ENCODE measurements around the gene GABRR1.

GABRR1 gene

GRCh38 chr6:89214197-89214596 lies 3.0 kb downstream of the GABRR1 start:
- no peak for DNase-seq

DNA sequence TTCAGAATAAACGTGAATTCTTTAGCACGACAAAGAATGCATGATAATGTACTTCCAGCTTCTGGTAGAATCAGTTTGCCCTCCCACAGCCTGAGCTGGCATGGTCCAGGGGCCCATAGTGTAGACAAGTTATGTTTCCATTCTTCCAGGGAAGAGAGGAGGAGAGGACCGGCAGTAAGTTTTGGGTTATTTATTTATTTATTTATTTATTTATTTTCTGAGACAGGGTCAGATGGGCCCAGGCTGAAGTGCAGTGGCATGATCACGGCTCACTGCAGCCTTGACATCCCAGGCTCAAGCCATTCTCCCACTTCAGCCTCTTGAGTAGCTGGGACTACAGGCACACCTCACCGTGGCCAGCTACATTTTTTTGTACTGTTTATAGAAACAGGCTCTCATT lies 4.7 kb downstream of the GABRR1 start:
- DNase-seq, result no peak

DNA sequence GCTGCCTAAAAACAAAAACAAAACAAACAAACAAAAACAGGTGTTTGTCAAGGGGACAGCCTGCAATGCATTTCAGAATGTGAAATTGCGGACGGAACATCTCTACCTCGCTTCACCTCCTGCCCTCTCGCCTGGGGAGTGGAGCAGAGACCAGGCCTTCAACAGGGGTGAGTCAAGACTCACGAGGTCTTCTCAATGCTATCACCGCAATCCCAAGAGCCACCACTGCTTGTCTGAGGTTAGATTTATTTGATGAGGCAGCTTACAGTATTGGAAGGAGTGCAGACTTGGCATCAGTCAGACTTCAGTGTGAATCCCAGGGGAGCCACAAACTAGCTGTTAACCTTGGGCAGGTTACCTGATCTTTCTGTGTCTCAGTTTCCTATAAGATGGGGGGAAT lies 7.7 kb downstream of the GABRR1 start:
- DNase-seq, result no peak

- DNase-seq, result no peak
These were observed 8.6 kb downstream of the GABRR1 start for GRCh38 chr6:89208551-89208950.

DNA sequence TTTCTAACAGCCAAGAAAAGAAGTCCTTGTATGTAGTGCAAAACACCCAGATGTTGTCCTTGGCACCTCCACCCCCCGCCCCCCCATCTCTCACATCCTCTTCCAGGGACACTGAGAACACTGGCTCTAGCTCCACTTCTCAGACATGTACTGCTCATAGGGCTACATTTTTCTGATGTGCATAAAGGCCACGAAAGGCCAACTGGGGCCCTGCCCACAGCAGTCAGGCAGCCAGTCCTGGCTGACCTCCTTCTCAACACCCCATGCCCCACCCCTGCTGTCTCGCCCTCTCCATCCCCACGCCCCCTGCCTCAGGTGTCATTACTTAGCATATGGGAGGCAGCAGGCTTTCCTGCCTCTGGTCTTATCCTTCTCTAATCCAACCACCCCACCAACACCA lies 11.3 kb downstream of the GABRR1 start:
- no peak for DNase-seq

GRCh38 chr6:89204096-89204495 lies 13.1 kb downstream of the GABRR1 start:
- no peak for DNase-seq

DNA sequence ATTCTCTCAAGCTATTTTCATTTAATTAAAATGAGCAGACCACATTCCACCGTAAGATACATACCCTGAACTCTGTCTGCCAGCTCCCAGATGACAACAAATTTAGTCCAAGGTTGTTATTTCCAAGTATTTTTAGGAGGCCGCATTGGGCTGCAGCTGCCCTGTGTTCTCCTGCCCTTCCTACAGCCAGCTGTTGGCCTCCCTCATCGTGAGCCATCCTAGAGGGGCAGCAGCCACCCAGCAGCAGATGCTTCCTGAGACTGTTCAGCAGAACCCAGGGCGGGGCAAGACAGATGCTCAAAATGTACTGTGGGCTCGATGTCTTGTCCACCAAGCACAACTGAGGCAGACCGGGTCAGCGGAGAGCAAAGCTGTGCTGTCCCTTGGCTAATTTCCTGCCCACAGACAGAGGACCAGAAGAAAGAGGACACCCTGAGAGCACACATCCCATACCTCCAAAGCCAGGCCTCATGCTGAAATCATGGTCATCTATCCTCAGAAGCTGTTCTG lies 16.4 kb downstream of the GABRR1 start:
- DNase-seq, result no peak

DNA sequence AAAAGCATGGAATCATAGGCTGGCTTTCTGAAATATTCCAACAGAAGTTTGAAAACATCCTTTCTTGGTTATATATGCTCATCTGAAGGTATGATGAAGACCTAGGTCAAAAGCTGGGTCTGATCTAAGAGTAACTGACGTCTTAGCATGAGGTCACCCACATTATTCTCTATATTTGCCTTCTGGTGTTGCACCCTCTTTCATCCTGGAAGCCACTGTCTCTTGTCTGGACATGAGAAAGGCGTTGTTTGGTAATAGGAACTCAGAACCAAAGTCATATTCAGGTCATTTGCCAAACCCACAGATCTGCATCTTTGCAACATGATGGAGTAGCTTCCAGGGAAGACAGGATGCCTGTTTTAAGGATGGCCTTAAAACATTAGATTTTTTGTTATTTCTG lies 17.6 kb downstream of the GABRR1 start:
- no peak for DNase-seq

GRCh38 chr6:89198235-89198634 lies 18.9 kb downstream of the GABRR1 start:
- DNase-seq, result no peak

- peak; percentile 7 for DNase-seq
These were observed 20.0 kb downstream of the GABRR1 start for GRCh38 chr6:89197141-89197540.

DNA sequence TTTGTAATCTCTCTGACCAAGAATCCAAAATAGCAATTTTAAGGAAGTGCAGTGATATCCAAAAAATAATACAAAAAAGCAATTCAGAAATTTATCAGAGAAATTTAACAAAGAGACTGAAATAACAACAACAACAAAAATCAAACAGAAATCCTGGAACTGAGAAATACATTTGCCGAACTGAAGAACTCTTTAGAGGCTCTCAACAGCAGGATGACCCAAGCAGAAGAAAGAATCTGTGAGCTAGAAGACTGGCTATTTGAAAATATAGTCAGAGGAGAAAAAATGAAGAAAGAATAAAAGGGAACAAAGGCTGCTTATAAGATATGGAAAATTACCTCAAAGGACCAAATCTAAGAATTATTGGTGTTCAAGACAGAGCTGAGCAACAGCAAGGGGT lies 22.6 kb downstream of the GABRR1 start:
- peak; percentile 13 for DNase-seq

- no peak for DNase-seq
These were observed 26.4 kb downstream of the GABRR1 start for GRCh38 chr6:89190741-89191140.

GRCh38 chr6:89187504-89187903 lies 29.7 kb downstream of the GABRR1 start:
- DNase-seq, result no peak

DNA sequence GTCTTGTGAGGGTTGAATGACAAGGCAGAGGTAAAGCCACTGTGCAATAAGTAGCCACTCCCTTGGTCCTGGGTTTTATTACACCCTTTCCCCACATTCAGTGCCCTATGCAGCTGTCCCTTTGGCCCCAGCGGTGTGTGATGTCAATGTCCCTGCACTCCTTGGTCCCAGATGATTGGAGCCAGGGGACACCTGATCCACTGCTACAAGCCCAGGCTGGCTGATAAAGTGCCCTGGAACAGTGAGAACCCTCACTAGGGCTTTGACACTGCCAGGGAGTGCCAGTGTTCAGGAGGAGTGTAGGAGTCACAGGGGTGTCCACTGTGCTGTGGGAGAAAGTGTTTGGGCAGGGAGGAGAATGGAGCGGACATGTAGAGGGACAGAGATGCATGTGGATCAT lies 30.4 kb downstream of the GABRR1 start:
- DNase-seq, result no peak

DNA sequence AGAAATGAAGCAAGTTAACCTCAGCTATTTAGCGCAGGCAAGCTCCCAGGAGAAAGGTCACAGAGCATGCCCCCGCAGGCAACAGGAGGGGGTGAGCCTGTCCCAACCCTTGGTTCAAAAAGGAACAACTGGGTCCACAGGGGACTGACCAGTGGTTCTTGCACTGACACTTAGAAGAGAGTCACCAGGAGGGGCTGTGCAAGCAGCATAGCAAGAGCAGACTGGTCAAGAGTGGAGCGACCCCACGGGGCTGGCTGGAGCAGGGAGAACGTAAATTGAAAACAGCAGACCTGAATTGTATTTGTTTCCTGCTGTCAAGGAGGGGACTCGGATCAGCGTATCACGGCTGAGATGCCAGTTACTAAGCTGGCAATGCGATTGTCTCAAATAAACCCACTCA lies 32.8 kb downstream of the GABRR1 start:
- no peak for DNase-seq

GRCh38 chr6:89183294-89183693 lies 33.9 kb downstream of the GABRR1 start:
- DNase-seq, result no peak

GRCh38 chr6:89180971-89181370 lies 36.2 kb downstream of the GABRR1 start:
- no peak for DNase-seq

- no peak for DNase-seq
These were observed 37.0 kb downstream of the GABRR1 start for GRCh38 chr6:89180112-89180511.

DNA sequence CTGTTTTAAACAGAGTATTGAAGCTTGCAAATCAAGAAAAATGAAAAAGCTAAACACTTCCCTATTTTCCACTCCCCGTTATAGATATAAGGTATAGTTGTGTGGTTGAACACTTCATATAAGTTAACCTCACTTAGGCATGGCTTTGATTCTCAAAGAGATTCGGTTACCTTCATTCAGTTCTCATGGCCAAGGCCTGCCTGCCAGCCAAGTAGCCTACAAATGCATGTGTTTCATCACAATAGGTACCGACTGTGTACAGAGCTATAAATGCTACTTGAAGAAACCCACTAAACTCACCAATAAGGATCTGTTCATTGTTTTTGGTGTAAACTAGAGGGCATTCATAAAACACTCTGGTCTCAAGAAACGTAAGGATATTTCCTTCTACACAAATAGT lies 43.5 kb downstream of the GABRR1 start:
- no peak for DNase-seq

- DNase-seq, result no peak
These were observed 45.0 kb downstream of the GABRR1 start for GRCh38 chr6:89172131-89172530.

DNA sequence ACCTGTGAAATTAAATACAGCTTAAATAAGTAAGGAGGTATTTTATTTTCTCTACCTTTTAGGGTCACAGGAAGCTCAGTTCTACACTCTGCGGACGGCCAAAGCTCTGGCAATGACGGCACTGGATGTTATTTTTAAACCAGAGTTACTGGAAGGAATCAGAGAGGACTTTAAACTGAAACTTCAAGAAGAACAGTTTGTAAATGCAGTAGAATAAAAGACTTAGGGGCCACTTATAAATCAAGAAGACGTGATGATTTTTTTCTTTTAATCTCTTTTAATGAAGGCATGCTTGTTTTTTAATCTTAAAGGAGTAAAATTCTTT lies 55.1 kb downstream of the GABRR1 start:
- no peak for DNase-seq

GRCh38 chr6:89161326-89162046 lies 55.7 kb downstream of the GABRR1 start:
- peak; percentile 31 for DNase-seq

DNA sequence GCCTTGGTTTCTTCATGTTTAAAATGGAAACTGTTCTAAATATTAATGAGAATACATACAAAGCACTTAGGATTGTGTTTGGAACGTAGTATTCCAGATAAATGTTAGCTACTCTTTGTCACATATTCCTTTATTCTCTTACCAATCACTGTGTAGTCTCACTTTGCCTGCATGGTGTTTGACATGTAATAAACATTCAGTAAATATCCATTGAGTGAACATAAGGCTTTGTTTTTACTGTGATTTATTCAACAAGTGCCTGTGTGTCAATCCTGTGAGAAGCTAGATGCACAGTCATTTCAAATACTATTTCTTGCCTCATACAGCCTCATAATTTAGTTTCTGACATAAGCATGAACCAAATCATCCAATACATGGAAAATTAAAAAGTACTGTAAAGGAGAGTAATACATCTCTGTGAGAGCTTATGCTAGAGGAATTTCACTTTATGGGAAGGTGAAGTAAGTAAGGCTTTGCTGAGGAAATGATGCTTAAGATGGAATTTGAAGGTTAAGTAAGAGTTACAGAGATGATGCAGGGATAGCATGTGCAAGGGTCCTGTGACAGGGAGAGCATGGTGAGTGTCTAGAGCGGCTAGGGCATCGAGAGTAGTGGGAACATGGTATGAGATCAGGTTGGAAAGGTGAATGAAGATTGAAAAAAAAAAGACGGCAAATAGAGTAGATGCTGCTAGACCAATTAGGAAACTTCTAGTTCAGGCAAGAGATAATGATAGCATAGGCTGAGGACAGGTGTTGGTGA lies 56.6 kb downstream of the GABRR1 start:
- DNase-seq, result no peak

GRCh38 chr6:89154131-89154530 lies 63.0 kb downstream of the GABRR1 start:
- no peak for DNase-seq

Measured in OCI-M1 (cell line).